NCI-H748 (cell line): ENCODE data around the gene RXRA.
"Not testable (repeated sequence)": the region's sequence is repeated elsewhere in the genome, so short reads cannot be mapped to it uniquely, and the experiment has no call there.

Experiments used
- DNase-seq: peaks from one replicate; lab custom pipeline; 2025; ENCODE audit not compliant: unreplicated experiment; lab: John Stamatoyannopoulos, UW

Gene RXRA

GRCh38 chr9:134307674-134308638 lies 18.3 kb upstream of the RXRA start:
- no peak for DNase-seq

GRCh38 chr9:134308639-134309220 lies 17.5 kb upstream of the RXRA start:
- not testable (repeated sequence) for DNase-seq

GRCh38 chr9:134313470-134313869 lies 12.8 kb upstream of the RXRA start:
- DNase-seq = no peak

GRCh38 chr9:134314039-134314949 lies 12.0 kb upstream of the RXRA start:
- DNase-seq = no peak

GRCh38 chr9:134314950-134315715 lies 11.1 kb upstream of the RXRA start:
- DNase-seq = no peak

GRCh38 chr9:134315716-134316448 lies 10.4 kb upstream of the RXRA start:
- DNase-seq = no peak

GRCh38 chr9:134316449-134317160 lies 9.7 kb upstream of the RXRA start:
- no peak for DNase-seq

- no peak for DNase-seq
These were observed 8.9 kb upstream of the RXRA start for GRCh38 chr9:134317400-134317789.

- DNase-seq = no peak
These were observed 8.4 kb upstream of the RXRA start for GRCh38 chr9:134317790-134318414.

GRCh38 chr9:134318481-134318891 lies 7.8 kb upstream of the RXRA start:
- DNase-seq = no peak

- no peak for DNase-seq
These were observed 7.3 kb upstream of the RXRA start for GRCh38 chr9:134318941-134319305.

- no peak for DNase-seq
These were observed 6.7 kb upstream of the RXRA start for GRCh38 chr9:134319306-134320125.

- no peak for DNase-seq
These were observed 6.0 kb upstream of the RXRA start for GRCh38 chr9:134320126-134320867.

GRCh38 chr9:134320868-134321471 lies 5.3 kb upstream of the RXRA start:
- DNase-seq = no peak

- no peak for DNase-seq
These were observed 4.7 kb upstream of the RXRA start for GRCh38 chr9:134321531-134321930.

GRCh38 chr9:134321946-134322741 lies 4.1 kb upstream of the RXRA start:
- DNase-seq = no peak
